Measurements from ENCODE around the gene CIBAR2.

Gene CIBAR2

GRCh38 chr16:85101956-85102630, 10.2 kb downstream of the CIBAR2 start:
- FAIRE-seq = no peak

- no peak for FAIRE-seq
These were observed 12.0 kb downstream of the CIBAR2 start for GRCh38 chr16:85100265-85100664.

- FAIRE-seq = no peak
These were observed 13.7 kb downstream of the CIBAR2 start for GRCh38 chr16:85098565-85098964.

- FAIRE-seq = no peak
These were observed 15.4 kb downstream of the CIBAR2 start for GRCh38 chr16:85096921-85097320.

GRCh38 chr16:85094812-85095211, 17.5 kb downstream of the CIBAR2 start:
- FAIRE-seq = no peak

- FAIRE-seq = no peak
These were observed 18.0 kb downstream of the CIBAR2 start for GRCh38 chr16:85094176-85094805.

GRCh38 chr16:85093705-85094104, 18.6 kb downstream of the CIBAR2 start:
- FAIRE-seq = no peak

- no peak for FAIRE-seq
These were observed 19.4 kb downstream of the CIBAR2 start for GRCh38 chr16:85092851-85093250.

GRCh38 chr16:85092309-85092708, 20.0 kb downstream of the CIBAR2 start:
- FAIRE-seq = no peak

GRCh38 chr16:85091522-85091910, 20.8 kb downstream of the CIBAR2 start:
- FAIRE-seq = no peak

- FAIRE-seq = no peak
These were observed 21.3 kb downstream of the CIBAR2 start for GRCh38 chr16:85090873-85091521.

- no peak for FAIRE-seq
These were observed 22.1 kb downstream of the CIBAR2 start for GRCh38 chr16:85090181-85090580.

- FAIRE-seq = no peak
These were observed 22.7 kb downstream of the CIBAR2 start for GRCh38 chr16:85089525-85089924.

- no peak for FAIRE-seq
These were observed 23.6 kb downstream of the CIBAR2 start for GRCh38 chr16:85088570-85089199.

- no peak for FAIRE-seq
These were observed 24.2 kb downstream of the CIBAR2 start for GRCh38 chr16:85087899-85088569.

GRCh38 chr16:85086347-85087291, 25.7 kb downstream of the CIBAR2 start:
- no peak for FAIRE-seq

- FAIRE-seq = no peak
These were observed 26.6 kb downstream of the CIBAR2 start for GRCh38 chr16:85085721-85086120.

GRCh38 chr16:85084841-85085510, 27.3 kb downstream of the CIBAR2 start:
- no peak for FAIRE-seq

GRCh38 chr16:85083051-85083639, 29.1 kb downstream of the CIBAR2 start:
- no peak for FAIRE-seq

- FAIRE-seq = no peak
These were observed 29.9 kb downstream of the CIBAR2 start for GRCh38 chr16:85082173-85083050.

Data from A204.1 (cell line).